Pancreas (tissue), 10 donors: ENCODE data around the gene DIP2C. TPM values are rescaled to one million over a fixed set of nuclear protein-coding genes. Genes with fewer than 3 reads are reported as not detected.
"Not testable (repeated sequence)": the region's sequence is repeated elsewhere in the genome, so short reads cannot be mapped to it uniquely, and the experiment has no call there.

Experiments
- ATAC-seq, 4 donors: fragments of 200-7000 bp; cut with Tn5 transposase; one replicate each; pipeline versions ENCODE4 v1.8.0 to v1.9.1; 2020; ENCODE audit warnings: mild to moderate bottlenecking in 4 of 4, moderate library complexity in 4 of 4
- DNase-seq, 6 donors: peaks; one replicate each; pipeline ENCODE4 v3.0.0-alpha.2; 2020
- FAIRE-seq: peaks from 2 replicates; lab custom pipeline; 2012; peaks lifted over from hg19 to GRCh38; lab: Jason Lieb, UNC
- H3K27ac ChIP-seq, 4 donors: fragments of 200-600 bp; sonication (generic); 1 replicate in 3 of 4; 2 replicates in 1 of 4; pipeline versions ENCODE4 v1.5.0 to v1.8.0; 2020
- H3K27me3 ChIP-seq, 4 donors: fragments of 200-600 bp; one replicate each; pipeline ENCODE4 v1.8.0; 2021
- H3K36me3 ChIP-seq, 3 donors: fragments of 200-600 bp; sonication (generic) in 1 of 3; one replicate each; pipeline versions ENCODE4 v1.5.0 to v1.8.0; 2020 to 2021
- H3K4me1 ChIP-seq, 3 donors: fragments of 200-600 bp; one replicate each; pipeline ENCODE4 v1.8.0; 2021
- H3K4me3 ChIP-seq, 4 donors: fragments of 200-600 bp; sonication (generic) in 2 of 4; one replicate each; pipeline versions ENCODE4 v1.5.0 to v1.8.0; 2020 to 2021
- H3K9me3 ChIP-seq, 4 donors: fragments of 200-600 bp; one replicate each; pipeline ENCODE4 v1.8.0; 2021
- CTCF ChIP-seq, 4 donors: fragments of 200-600 bp; sonication (generic) in 3 of 4; IDR thresholded peaks; one replicate each; pipeline versions ENCODE4 v1.5.0 to v1.8.0; 2021; ENCODE audit warnings: antibody characterized with exemption in 4 of 4
- whole genome bisulfite sequencing, 2 donors: extraction: QIAGEN DNeasy Blood & Tissue Kit; methylation state at CpG; one replicate each; pipeline ENCODE4 v1.1.7; 2013; 5-methylcytosine and 5-hydroxymethylcytosine counted together
- intact Hi-C, 3 donors: fragments of 100-400 bp; cut with DNase I; formaldehyde crosslinking; loops; one replicate each; pipeline versions ENCODE4 v1.11.1 to v1.14.2; 2022
- polyA plus RNA-seq, 2 donors: library from polyadenylated mRNA; stranded (reverse); fragments of 200-250 nt; gene quantifications; one replicate each; pipeline ENCODE4 v1.2.3, GENCODE V29; 2013
- total RNA-seq, 6 donors: library from RNA; stranded (reverse); fragmentation: NEBNext Ultra II Directional in 4 of 6; extraction: Animal tissue kit (Norgen Biotek cat#: 25700) in 4 of 6; gene quantifications; one replicate each; pipeline versions ENCODE4 v1.2.1 to v1.2.4, GENCODE V29; 2021 to 2023
- donor health status: healthy with polysubstance abuse.
- donor health status: DM: no; HTN: no; CAD: no; lungs with moderate emphysema.
- donor health status: DM: no; HTN: no; CAD: no.
- donor health status: control.
- donor health status: control.
- donor health status: Bipolar disorder and iron deficiency.
- donor health status: DM: yes; HTN: yes; CAD: no.
- donor health status: DM: no; HTN: no; CAD: no.
- donor health status: DM: no; HTN: no; CAD: no.
- donor health status: DM: yes; HTN: yes; CAD: no.

The DIP2C gene
- total and polyA plus RNA-seq, 8 donors: 4.3 to 11.8 (median 7.3) TPM

- intact Hi-C loops: no loop called here
These were observed 337.6 kb downstream of the DIP2C start for GRCh38 chr10:351770-352334.

DNA sequence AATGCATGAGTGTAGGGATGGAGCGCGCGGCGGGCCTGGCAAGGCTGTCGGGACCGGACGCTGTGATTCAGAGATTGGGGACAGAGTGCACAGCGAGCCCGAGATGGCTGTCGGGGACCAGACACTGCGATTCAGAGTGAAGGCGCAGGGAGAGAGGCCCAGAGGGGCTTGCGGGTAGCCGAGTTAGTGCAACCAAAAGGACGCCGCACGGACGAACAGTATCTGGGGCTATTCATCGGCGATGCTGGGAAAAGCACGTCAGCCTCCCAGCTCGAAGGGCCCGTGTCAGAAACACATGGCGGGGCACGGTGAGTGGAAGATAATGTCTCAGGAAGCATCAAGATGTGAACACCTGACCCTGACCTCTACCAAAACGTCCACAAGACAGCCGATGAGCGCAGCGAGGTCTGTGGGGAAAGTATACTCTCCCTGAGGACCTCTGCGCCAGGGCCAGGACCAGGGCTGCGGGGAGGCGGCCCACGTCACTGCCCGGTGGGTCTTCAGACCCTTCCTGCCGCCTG is 338.4 kb downstream of the DIP2C start:
- Histone ChIP-seq H3K4me3 (no peak overlapping the region), H3K27ac (no peak overlapping the region), H3K27me3 (no peaks in the 10 kb centered on the region), H3K4me1 (no peaks in the 10 kb centered on the region), H3K9me3 (no peaks in the 10 kb centered on the region), H3K36me3 (peaks cover 0 to 17% (median 3%) of the 10 kb centered on the region in 3 donors)
- ATAC-seq: no peak
- no peak for DNase-seq
- intact Hi-C loops: no loop called here
- FAIRE-seq: no peak
- WGBS, 2 donors: 92 to 93% methylated on average over 35 of the region's 35 CpGs
- TF ChIP-seq CTCF (IDR thresholded peaks at IDR 0.05): no peak

More at GRCh38 chr10:351770-352334, 337.6 kb downstream of the DIP2C start:
- Histone ChIP-seq H3K4me1 (no peaks in the 10 kb centered on the region), H3K27me3 (no peaks in the 10 kb centered on the region), H3K36me3 (peaks cover 0 to 23% (median 3%) of the 10 kb centered on the region in 3 donors), H3K27ac (no peak overlapping the region), H3K9me3 (no peaks in the 10 kb centered on the region), H3K4me3 (no peak overlapping the region)
- WGBS, 2 donors: 91 to 96% methylated on average over 13 of the region's 13 CpGs
- FAIRE-seq (no peak), ATAC-seq (no peak), DNase-seq (no peak)
- no peak for TF ChIP-seq CTCF (IDR thresholded peaks at IDR 0.05)

DNA sequence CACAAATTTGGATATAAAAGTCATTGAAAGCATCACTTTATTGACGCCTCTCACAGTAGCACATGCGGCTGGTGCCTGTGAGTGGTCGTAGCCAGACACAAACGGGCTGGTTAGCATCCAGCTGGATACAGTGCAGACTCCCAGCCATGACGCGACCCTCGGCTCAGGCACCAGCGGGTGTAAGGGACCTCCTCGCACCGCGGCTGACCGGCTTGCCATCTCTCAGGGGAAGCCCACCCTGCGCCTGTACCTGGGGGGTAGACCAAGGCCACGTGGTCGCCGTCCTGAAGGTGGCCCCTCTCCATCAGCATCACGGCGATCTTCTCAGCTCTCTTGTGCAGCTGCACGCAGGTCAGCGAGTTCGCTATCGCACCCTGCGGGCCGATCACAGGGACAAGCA is 340.4 kb downstream of the DIP2C start:
- intact Hi-C loops: no loop called here
- no peak for FAIRE-seq
- no peak for DNase-seq
- no peak overlapping the region for H3K4me3 ChIP-seq
- no peaks in the 10 kb centered on the region for H3K4me1 ChIP-seq
- TF ChIP-seq CTCF (IDR thresholded peaks at IDR 0.05): no peak
- peaks cover 0 to 17% (median 4%) of the 10 kb centered on the region in 3 donors for H3K36me3 ChIP-seq
- no peaks in the 10 kb centered on the region for H3K27me3 ChIP-seq
- no peak for ATAC-seq
- WGBS, 2 donors: 94 to 96% methylated on average over 24 of the region's 24 CpGs
- H3K27ac ChIP-seq: no peak overlapping the region
- no peaks in the 10 kb centered on the region for H3K9me3 ChIP-seq

DNA sequence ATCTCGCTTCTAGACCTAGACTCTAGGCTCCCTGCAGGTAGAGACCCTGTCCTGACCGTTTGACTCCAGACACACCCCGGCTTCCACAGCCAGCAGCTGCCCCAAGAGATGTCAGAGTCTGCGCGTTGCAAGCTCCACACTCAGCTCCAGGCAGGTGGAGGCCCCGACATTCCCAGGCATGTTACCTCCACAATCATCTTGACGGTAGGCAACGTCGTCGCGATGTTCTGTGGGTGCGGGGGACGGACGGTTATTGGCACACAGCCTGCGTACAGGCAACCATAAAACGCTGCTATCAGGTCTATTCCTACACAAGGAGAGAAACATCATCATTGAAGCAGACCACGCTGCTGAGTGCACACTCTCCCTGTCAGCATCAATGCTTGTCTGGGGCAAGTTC is 341.0 kb downstream of the DIP2C start:
- peaks cover 0 to 16% (median 4%) of the 10 kb centered on the region in 3 donors for H3K36me3 ChIP-seq
- H3K27ac ChIP-seq: no peak overlapping the region
- TF ChIP-seq CTCF (IDR thresholded peaks at IDR 0.05): no peak
- H3K9me3 ChIP-seq: no peaks in the 10 kb centered on the region
- ATAC-seq (no peak), FAIRE-seq (no peak), DNase-seq (no peak)
- H3K27me3 ChIP-seq: no peaks in the 10 kb centered on the region
- intact Hi-C loops: no loop called here
- no peak overlapping the region for H3K4me3 ChIP-seq
- no peaks in the 10 kb centered on the region for H3K4me1 ChIP-seq
- 93 to 94% methylated on average over 17 of the region's 17 CpGs for WGBS, 2 donors

DNA sequence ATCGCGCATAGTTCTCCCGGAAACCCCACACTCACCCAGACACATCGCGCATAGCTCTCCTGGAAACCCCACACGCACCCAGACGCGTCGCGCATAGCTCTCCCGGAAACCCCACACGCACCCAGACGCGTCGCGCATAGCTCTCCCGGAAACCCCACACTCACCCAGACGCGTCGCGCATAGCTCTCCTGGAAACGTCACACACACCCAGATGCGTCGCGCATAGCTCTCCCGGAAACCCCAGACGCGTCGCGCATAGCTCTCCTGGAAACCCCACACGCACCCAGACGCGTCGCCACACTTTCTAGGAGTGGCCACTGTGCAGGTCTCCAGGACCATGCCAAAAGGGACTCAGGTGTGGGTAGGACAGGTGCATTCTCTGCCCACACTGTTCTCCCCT is 341.7 kb downstream of the DIP2C start:
- not testable (repeated sequence) for FAIRE-seq
- 91 to 95% methylated on average over 34 of the region's 34 CpGs for WGBS, 2 donors

DNA sequence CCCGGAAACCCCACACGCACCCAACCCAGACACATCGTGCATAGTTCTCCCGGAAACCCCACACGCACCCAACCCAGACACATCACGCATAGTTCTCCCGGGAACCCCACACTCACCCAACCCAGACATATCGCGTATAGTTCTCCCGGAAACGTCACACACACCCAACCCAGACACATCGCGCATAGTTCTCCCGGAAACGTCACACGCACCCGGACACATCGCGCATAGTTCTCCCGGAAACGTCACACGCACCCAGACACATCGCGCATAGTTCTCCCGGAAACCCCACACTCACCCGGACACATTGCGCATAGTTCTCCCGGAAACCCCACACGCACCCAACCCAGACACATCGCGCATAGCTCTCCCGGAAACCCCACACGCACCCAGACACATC is 342.3 kb downstream of the DIP2C start:
- H3K27ac ChIP-seq, H3K4me3 ChIP-seq, H3K9me3 ChIP-seq, intact Hi-C loops, ATAC-seq, H3K4me1 ChIP-seq, DNase-seq, H3K27me3 ChIP-seq, FAIRE-seq: not testable (repeated sequence)
- peaks cover 0 to 12% (median 4%) of the 10 kb centered on the region in 3 donors for H3K36me3 ChIP-seq
- 88 to 89% methylated on average over 33 of the region's 33 CpGs for WGBS, 2 donors

More for the DNA sequence above, 341.7 kb downstream of the DIP2C start:
- H3K9me3 ChIP-seq, H3K4me3 ChIP-seq, ATAC-seq, H3K27me3 ChIP-seq, H3K27ac ChIP-seq, H3K4me1 ChIP-seq, intact Hi-C loops, DNase-seq: not testable (repeated sequence)
- peaks cover 0 to 12% (median 4%) of the 10 kb centered on the region in 3 donors for H3K36me3 ChIP-seq
